A172 (cell line): ENCODE data around the gene TTC9. TPM values are rescaled to one million over a fixed set of nuclear protein-coding genes. Genes with fewer than 3 reads are reported as not detected.

Source experiments
- DNase-seq: peaks from one replicate; pipeline ENCODE4 v3.0.0-alpha.2; 2015; ENCODE audit warnings: low spot score
- total RNA-seq: library from RNA; depleted of rRNA; stranded (reverse); fragments of >200 nt; shearing (Covaris generic); gene quantifications from 2 replicates; pipeline ENCODE4 v1.2.3, GENCODE V29; 2014; rRNA removed

TTC9 gene
- total RNA-seq, 1 experiment from 2014 or later: 1.4 TPM

- no peak for DNase-seq
Observed at GRCh38 chr14:70716483-70716882, 74.8 kb downstream of the TTC9 start.

DNA sequence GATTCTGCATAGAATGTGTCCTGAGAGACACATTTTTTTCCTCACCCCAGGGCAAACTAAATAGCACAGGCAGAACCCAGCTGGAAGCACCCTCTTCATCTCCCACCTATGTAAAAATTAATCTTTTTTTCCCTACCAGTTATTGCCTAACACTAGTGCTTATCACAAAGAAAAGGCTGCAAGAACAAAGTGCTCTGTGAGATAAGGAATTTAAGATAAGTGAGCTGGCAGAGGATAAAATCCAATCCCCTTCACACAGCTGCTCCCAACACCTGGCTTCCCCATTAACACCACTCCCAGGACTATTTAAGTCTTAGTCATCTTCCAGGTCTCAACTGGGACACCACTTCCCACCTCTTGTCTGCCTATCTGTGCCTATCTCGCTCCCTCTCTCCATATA, 75.2 kb downstream of the TTC9 start:
- DNase-seq: no peak

GRCh38 chr14:70718383-70719118, 76.8 kb downstream of the TTC9 start:
- no peak for DNase-seq

DNA sequence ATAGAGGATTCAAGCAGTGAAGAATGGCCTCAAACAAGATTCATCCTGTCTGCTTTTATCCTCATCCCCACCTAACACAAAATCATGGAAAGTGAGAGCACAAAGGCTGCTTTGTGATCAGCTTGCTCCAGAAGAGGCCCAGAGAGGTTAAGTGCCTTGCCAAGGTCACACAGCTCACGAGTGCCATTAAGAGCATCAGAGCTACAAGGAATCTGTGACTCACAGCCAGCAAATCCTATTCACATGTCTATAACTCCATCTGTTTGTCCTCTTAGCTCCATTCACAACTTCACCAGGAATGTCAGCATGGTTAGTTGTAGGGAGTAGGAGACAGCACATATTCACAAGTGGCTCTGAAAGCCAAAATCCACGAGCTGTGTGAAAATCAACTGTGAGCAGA, 79.8 kb downstream of the TTC9 start:
- DNase-seq: no peak

DNA sequence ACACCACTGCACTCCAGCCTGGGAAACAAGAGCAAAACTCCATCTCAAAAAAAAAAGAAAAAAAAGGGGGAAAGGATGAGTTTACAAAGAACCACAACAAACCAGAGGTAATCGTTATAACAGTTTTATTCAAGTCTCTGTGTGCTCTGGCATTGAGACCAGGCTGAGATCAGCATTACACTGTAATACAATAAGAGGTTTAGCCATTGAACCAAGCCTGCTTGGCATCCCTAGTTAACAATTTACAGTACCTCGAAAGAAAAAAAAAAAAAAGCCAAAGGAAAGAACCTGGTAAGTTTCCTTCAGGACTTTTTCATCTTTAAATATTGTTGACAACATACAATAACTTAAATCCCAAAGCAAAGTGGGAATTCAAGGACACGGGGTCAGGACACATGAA, 80.7 kb downstream of the TTC9 start:
- no peak for DNase-seq

GRCh38 chr14:70723276-70723675, 81.6 kb downstream of the TTC9 start:
- DNase-seq: no peak

DNA sequence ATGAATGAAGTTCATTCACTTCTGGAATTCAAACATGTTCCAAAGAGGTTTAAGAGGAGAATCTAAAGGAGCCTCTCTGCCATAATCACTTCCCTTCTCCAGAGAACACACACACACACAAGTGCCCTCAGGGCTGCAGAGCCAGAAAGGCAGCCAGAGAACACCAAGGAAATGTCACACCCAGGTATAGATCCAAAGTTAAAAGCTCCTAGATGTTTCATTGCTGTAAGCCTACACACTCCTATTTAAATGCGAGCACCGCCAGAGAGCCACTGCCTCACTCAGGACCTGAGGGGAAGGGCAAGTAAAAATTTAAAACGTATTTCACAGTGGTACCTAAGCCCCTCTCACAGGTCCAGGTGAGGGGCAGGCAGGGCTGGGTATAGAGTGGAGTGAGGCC, 82.4 kb downstream of the TTC9 start:
- DNase-seq: no peak

DNA sequence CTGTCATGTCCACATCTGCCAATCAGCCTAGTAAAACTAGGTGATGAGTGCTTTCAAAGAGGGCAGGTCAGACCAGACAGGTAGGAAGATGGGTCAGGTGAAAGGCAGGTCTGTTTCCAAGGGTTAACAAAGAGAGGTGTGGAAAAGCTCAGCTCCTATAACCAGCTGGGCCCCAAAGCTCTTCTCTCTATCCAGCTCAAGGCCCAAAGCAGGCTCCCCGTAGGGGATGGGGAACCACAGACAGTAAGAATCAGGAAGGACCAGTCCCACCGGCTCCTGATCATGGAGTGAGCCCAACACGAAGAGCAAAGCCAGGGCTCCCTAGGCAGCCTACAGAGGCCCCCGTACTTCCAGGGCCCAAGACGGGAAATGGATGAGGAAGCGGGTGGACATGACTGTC, 83.2 kb downstream of the TTC9 start:
- DNase-seq: no peak

Other genes with a start within 250 kb of the TTC9 start
- 15.7 and 20.3 TPM in 2 replicates for gene SYNJ2BP, start 224.8 kb upstream of the TTC9 start, total RNA-seq
- 0.17 and 0.41 TPM in 2 replicates for gene ADAM21, start 189.7 kb upstream of the TTC9 start, total RNA-seq
- 0.14 TPM in 1 of 2 replicates, not detected in the other for gene ADAM20, start 106.9 kb upstream of the TTC9 start, total RNA-seq
- 21.7 and 25.1 TPM in 2 replicates for gene MED6, start 41.3 kb upstream of the TTC9 start, total RNA-seq
- gene MAP3K9, start 167.6 kb downstream of the TTC9 start, total RNA-seq: 2.1 and 2.9 TPM in 2 replicates